A549 (cell line): ENCODE data around the gene PEPD. TPM values are rescaled to one million over a fixed set of nuclear protein-coding genes. Genes with fewer than 3 reads are reported as not detected.

Source experiments
- ATAC-seq, 2 experiments: fragments of 200-7000 bp in 1 of 2; fragments of >200 bp in 1 of 2; cut with Nextera tagmentation in 1 of 2; cut with Tn5 transposase in 1 of 2; 3 replicates each; pipeline versions ENCODE4 v1.8.0 to v1.9.1; 2018 to 2020; ENCODE audit warnings: mild to moderate bottlenecking in 1 of 2, moderate library complexity in 1 of 2
- CTCF ChIA-PET: fragments of 300-600 bp; sonication (Branson Sonifier 250); formaldehyde crosslinking; extraction: SDS; loops from one replicate; lab custom pipeline; 2021; ENCODE audit warnings: antibody characterized with exemption, inconsistent platforms; lab: Yijun Ruan, JAX
- POLR2A ChIA-PET: fragments of 350-600 bp; formaldehyde crosslinking; extraction: SDS; loops from one replicate; lab custom pipeline; 2021; ENCODE audit warnings: antibody characterized with exemption, inconsistent platforms; lab: Yijun Ruan, JAX
- DNase-seq, 2 experiments: peaks; one replicate each; pipeline versions ENCODE4 v3.0.0 to v3.0.0-alpha.2; 2011 to 2016; ENCODE audit warnings: low read depth in 1 of 2, low spot score in 1 of 2
- FAIRE-seq: peaks from 2 replicates; lab custom pipeline; 2011; peaks lifted over from hg19 to GRCh38; lab: Jason Lieb, UNC
- H3K27ac ChIP-seq, 2 experiments: fragments of >200 bp; sonication (Bioruptor Twin); formaldehyde crosslinking; 3 replicates each; pipeline ENCODE4 v1.5.1; 2016 to 2017
- H3K4me1 ChIP-seq: fragments of >200 bp; sonication (Bioruptor Twin); formaldehyde crosslinking; 3 replicates; pipeline ENCODE4 v1.6.1; 2016
- H3K4me2 ChIP-seq: fragments of >200 bp; sonication (Bioruptor Twin); formaldehyde crosslinking; 3 replicates; pipeline ENCODE4 v1.6.1; 2016
- H3K4me3 ChIP-seq: fragments of >200 bp; sonication (Bioruptor Twin); formaldehyde crosslinking; 3 replicates; pipeline ENCODE4 v1.5.1; 2016
- H3K9me3 ChIP-seq: fragments of >200 bp; sonication (Bioruptor Twin); formaldehyde crosslinking; 3 replicates; pipeline ENCODE4 v1.6.1; 2016
- FOXS1 ChIP-seq: fragments of 250-450 bp; sonication (Bioruptor Pico); IDR thresholded peaks from 2 replicates; pipeline ENCODE4 v1.5.0; 2020; ENCODE audit warnings: mild to moderate bottlenecking, moderate library complexity
- HDAC2 ChIP-seq: fragments of 200-600 bp; sonication (generic); IDR thresholded peaks from 2 replicates; pipeline ENCODE4 v1.6.1; 2016
- MAFK ChIP-seq: fragments of 450-650 bp; IDR thresholded peaks from 2 replicates; pipeline ENCODE4 v1.6.1; 2014; ENCODE audit not compliant: partially characterized antibody
- NR3C1 ChIP-seq: fragments of >200 bp; sonication (Bioruptor Twin); formaldehyde crosslinking; IDR thresholded peaks from 3 replicates; pipeline ENCODE4 v1.6.1; 2017
- POLR2AphosphoS2 ChIP-seq: conservative IDR thresholded peaks from 2 replicates; pipeline ENCODE4 v1.6.1; 2012; ENCODE audit warnings: low read length, improper control_type of control experiment, inconsistent platforms
- RAD21 ChIP-seq, 2 experiments: fragments of >200 bp in 1 of 2; sonication (Bioruptor Twin) in 1 of 2; formaldehyde crosslinking in 1 of 2; IDR thresholded peaks in 1 of 2; conservative IDR thresholded peaks in 1 of 2; 2 replicates in 1 of 2; 3 replicates in 1 of 2; pipeline ENCODE4 v1.6.1; 2012 to 2018; ENCODE audit warnings: inconsistent platforms in 1 of 2
- RNF2 ChIP-seq: fragments of 200-600 bp; sonication (generic); IDR thresholded peaks from 2 replicates; pipeline ENCODE4 v1.6.1; 2016; ENCODE audit warnings: low read depth, mild to moderate bottlenecking, antibody characterized with exemption, moderate library complexity, borderline replicate concordance
- ZC3H11A ChIP-seq: fragments of 450-650 bp; IDR thresholded peaks from 2 replicates; pipeline ENCODE4 v1.6.1; 2014; ENCODE audit warnings: antibody characterized with exemption, mild to moderate bottlenecking
- ZFP36 ChIP-seq: fragments of 450-650 bp; IDR thresholded peaks from 2 replicates; pipeline ENCODE4 v1.6.1; 2014; ENCODE audit warnings: borderline replicate concordance; ENCODE audit not compliant: partially characterized antibody
- ZNF302 ChIP-seq: fragments of 250-450 bp; sonication (Bioruptor Pico); IDR thresholded peaks from 2 replicates; pipeline ENCODE4 v1.9.0; 2021; ENCODE audit warnings: inconsistent platforms, mild to moderate bottlenecking, moderate library complexity
- WGBS: methylation state at CpG from one replicate; pipeline ENCODE4 v1.1.6; 2017; ENCODE audit errors: missing lambda C conversion rate; 5-methylcytosine and 5-hydroxymethylcytosine counted together
- polyA plus RNA-seq, 4 experiments: library from polyadenylated mRNA; depleted of rRNA in 3 of 4; stranded (reverse); fragments of >200 nt; fragmentation: RNase III in 1 of 4; extraction: RNeasy Plus Mini Kit Qiagen cat#74134 plus additional on column Dnase treatment in 1 of 4; gene quantifications; 2 replicates in 3 of 4; 3 replicates in 1 of 4; pipeline ENCODE4 v1.2.3, GENCODE V29; 2011 to 2017
- TF ChIP-seq, protein P1 (sequence below): fragments of 200-600 bp; sonication (generic); IDR thresholded peaks from 2 replicates; pipeline ENCODE4 v1.6.1; 2016; ENCODE audit warnings: antibody characterized with exemption, mild to moderate bottlenecking, moderate library complexity
- TF ChIP-seq, protein P2 (sequence below): fragments of 150-350 bp; IDR thresholded peaks from 2 replicates; pipeline ENCODE4 v1.6.1; 2014; ENCODE audit warnings: low read depth, mild to moderate bottlenecking, low read length
- TF ChIP-seq, protein P3 (sequence below): fragments of 450-650 bp; IDR thresholded peaks from 2 replicates; pipeline ENCODE4 v1.6.1; 2014; ENCODE audit warnings: antibody characterized with exemption
- TF ChIP-seq, protein P4 (sequence below): fragments of >200 bp; sonication (Bioruptor Twin); formaldehyde crosslinking; IDR thresholded peaks from 3 replicates; pipeline ENCODE4 v1.5.1; 2016
- TF ChIP-seq, protein P5 (sequence below): IDR thresholded peaks from 2 replicates; pipeline ENCODE4 v1.6.1; 2012; ENCODE audit warnings: low read depth, borderline replicate concordance

Gene PEPD
- polyA plus RNA-seq, 2 of the 4 experiments (the other 2 are of a cell fraction) = 85.5 to 100 TPM

DNA sequence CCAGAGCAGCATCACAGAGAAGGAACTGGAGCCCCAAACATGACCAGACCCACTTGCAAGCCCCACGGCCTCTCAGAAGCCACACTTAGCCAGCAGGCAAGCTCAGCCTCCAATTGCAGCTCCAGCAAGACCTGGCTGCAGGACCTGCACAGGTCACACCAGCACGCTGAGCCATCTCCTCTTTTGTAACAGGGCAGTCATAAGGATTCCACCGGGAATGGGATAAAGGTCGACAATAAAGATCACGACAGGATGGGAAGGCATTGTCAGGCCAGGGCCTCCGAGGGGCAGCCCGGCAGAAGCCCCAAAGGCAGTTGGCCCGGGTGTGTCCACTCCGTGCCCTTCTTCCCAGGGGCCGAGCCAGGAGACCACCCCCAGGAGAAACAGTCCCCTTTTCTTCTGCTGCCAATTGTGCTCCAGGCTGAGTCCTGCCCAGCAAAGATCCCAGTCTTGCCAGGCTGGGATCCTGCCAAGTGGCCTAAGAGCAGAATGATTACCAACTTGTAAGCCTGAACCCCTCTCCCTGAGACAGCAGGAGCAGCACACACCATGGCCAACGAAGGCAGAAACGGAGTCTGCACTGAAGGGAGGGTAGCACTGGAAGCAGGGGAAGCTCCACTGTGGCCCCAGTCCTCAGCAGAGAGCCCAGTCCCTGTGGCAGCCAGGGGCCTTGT, 12.5 kb downstream of the PEPD start:
- no peak overlapping the region for H3K4me2 ChIP-seq
- no peak overlapping the region for H3K4me3 ChIP-seq
- no peak for DNase-seq
- no peak overlapping the region for H3K27ac ChIP-seq
- ATAC-seq = no peak; a peak in 1 of 6 replicates
- ChIA-PET POLR2A (no interaction called here), CTCF (interaction anchor here (0.6 to 2.2 kb wide), 4 partner anchors 13 to 269 kb away, joined by 3 to 5 read pairs (median 4); no protein-coding TSS in a partner anchor)
- FAIRE-seq = no peak
- no peaks in the 10 kb centered on the region for H3K4me1 ChIP-seq
- 67% methylated on average over 12 of the region's 12 CpGs for WGBS
- TF ChIP-seq, protein P1, sequence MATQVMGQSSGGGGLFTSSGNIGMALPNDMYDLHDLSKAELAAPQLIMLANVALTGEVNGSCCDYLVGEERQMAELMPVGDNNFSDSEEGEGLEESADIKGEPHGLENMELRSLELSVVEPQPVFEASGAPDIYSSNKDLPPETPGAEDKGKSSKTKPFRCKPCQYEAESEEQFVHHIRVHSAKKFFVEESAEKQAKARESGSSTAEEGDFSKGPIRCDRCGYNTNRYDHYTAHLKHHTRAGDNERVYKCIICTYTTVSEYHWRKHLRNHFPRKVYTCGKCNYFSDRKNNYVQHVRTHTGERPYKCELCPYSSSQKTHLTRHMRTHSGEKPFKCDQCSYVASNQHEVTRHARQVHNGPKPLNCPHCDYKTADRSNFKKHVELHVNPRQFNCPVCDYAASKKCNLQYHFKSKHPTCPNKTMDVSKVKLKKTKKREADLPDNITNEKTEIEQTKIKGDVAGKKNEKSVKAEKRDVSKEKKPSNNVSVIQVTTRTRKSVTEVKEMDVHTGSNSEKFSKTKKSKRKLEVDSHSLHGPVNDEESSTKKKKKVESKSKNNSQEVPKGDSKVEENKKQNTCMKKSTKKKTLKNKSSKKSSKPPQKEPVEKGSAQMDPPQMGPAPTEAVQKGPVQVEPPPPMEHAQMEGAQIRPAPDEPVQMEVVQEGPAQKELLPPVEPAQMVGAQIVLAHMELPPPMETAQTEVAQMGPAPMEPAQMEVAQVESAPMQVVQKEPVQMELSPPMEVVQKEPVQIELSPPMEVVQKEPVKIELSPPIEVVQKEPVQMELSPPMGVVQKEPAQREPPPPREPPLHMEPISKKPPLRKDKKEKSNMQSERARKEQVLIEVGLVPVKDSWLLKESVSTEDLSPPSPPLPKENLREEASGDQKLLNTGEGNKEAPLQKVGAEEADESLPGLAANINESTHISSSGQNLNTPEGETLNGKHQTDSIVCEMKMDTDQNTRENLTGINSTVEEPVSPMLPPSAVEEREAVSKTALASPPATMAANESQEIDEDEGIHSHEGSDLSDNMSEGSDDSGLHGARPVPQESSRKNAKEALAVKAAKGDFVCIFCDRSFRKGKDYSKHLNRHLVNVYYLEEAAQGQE = no peak
- TF ChIP-seq HDAC2 (no peak), FOXS1 (no peak), POLR2AphosphoS2 (no peak), RAD21 (conservative IDR thresholded peaks at IDR 0.05 in 1 of 2, IDR thresholded peaks at IDR 0.05 in 1 of 2) (no peak)
- TF ChIP-seq, protein P2, sequence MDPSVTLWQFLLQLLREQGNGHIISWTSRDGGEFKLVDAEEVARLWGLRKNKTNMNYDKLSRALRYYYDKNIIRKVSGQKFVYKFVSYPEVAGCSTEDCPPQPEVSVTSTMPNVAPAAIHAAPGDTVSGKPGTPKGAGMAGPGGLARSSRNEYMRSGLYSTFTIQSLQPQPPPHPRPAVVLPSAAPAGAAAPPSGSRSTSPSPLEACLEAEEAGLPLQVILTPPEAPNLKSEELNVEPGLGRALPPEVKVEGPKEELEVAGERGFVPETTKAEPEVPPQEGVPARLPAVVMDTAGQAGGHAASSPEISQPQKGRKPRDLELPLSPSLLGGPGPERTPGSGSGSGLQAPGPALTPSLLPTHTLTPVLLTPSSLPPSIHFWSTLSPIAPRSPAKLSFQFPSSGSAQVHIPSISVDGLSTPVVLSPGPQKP = no peak
- TF ChIP-seq, all 56 proteins: peak for 0
- no peaks in the 10 kb centered on the region for H3K9me3 ChIP-seq

DNA sequence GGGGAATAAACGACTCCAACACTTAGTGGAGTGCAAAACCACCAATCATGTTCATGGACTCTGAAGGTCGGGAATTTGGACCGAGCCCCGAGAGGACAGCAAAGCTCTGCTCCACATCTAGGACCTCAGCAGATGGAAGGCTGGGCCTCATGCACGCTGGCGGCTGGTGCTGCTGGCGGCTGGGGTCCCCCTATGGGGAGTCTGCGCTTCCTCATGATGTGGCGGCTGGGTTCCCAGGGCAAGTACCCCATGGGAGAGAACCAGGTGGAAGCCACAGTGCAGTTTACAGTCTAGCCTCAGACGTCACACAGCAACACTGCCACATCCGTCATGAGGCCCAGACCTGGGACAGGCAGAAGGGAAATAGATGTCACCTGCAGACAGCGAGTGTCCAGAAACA, 13.2 kb downstream of the PEPD start:
- DNase-seq (no peak), ATAC-seq (no peak), FAIRE-seq (no peak)
- whole genome bisulfite sequencing = 78% methylated on average over 12 of the region's 12 CpGs
- CTCF ChIA-PET = interaction anchor here (1.2 to 2.2 kb wide), 4 partner anchors 8 to 270 kb away, joined by 3 to 6 read pairs (median 4); no protein-coding TSS in a partner anchor
- POLR2A ChIA-PET = interaction anchor here (0.6 kb wide), 1 partner anchor 627 kb away, joined by 4 read pairs; no protein-coding TSS in a partner anchor
- Histone ChIP-seq H3K4me3 (no peak overlapping the region), H3K4me2 (no peak overlapping the region), H3K4me1 (no peaks in the 10 kb centered on the region), H3K27ac (no peak overlapping the region), H3K9me3 (no peaks in the 10 kb centered on the region)
- no peak for TF ChIP-seq RNF2
- TF ChIP-seq RAD21 (conservative IDR thresholded peaks at IDR 0.05 in 1 of 2, IDR thresholded peaks at IDR 0.05 in 1 of 2) = no peak
- TF ChIP-seq, protein P3, sequence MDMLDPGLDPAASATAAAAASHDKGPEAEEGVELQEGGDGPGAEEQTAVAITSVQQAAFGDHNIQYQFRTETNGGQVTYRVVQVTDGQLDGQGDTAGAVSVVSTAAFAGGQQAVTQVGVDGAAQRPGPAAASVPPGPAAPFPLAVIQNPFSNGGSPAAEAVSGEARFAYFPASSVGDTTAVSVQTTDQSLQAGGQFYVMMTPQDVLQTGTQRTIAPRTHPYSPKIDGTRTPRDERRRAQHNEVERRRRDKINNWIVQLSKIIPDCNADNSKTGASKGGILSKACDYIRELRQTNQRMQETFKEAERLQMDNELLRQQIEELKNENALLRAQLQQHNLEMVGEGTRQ = no peak
- no peak for TF ChIP-seq NR3C1
- TF ChIP-seq ZC3H11A = no peak
- TF ChIP-seq, protein P4, sequence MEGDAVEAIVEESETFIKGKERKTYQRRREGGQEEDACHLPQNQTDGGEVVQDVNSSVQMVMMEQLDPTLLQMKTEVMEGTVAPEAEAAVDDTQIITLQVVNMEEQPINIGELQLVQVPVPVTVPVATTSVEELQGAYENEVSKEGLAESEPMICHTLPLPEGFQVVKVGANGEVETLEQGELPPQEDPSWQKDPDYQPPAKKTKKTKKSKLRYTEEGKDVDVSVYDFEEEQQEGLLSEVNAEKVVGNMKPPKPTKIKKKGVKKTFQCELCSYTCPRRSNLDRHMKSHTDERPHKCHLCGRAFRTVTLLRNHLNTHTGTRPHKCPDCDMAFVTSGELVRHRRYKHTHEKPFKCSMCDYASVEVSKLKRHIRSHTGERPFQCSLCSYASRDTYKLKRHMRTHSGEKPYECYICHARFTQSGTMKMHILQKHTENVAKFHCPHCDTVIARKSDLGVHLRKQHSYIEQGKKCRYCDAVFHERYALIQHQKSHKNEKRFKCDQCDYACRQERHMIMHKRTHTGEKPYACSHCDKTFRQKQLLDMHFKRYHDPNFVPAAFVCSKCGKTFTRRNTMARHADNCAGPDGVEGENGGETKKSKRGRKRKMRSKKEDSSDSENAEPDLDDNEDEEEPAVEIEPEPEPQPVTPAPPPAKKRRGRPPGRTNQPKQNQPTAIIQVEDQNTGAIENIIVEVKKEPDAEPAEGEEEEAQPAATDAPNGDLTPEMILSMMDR = no peak
- TF ChIP-seq ZFP36 = no peak
- TF ChIP-seq, protein P5, sequence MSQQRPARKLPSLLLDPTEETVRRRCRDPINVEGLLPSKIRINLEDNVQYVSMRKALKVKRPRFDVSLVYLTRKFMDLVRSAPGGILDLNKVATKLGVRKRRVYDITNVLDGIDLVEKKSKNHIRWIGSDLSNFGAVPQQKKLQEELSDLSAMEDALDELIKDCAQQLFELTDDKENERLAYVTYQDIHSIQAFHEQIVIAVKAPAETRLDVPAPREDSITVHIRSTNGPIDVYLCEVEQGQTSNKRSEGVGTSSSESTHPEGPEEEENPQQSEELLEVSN = no peak
- TF ChIP-seq ZNF302 (CRISPR knock-in tag) = no peak
- TF ChIP-seq MAFK = no peak
- TF ChIP-seq, protein P1 = no peak
- TF ChIP-seq POLR2AphosphoS2 = no peak
